Right lobe of liver (tissue), 6 donors: ENCODE results near the gene PTGER2. TPM values are rescaled to one million over a fixed set of nuclear protein-coding genes. Genes with fewer than 3 reads are reported as not detected.

Source experiments
- ATAC-seq, 4 donors: fragments of 200-7000 bp; cut with Tn5 transposase; one replicate each; pipeline ENCODE4 v1.9.1; 2020; ENCODE audit warnings: mild to moderate bottlenecking in 4 of 4, moderate library complexity in 4 of 4
- DNase-seq, 3 donors: peaks; one replicate each; pipeline ENCODE4 v3.0.0-alpha.2; 2020
- H3K27ac ChIP-seq, 3 donors: fragments of 200-600 bp; one replicate each; pipeline ENCODE4 v1.8.0; 2022
- H3K27me3 ChIP-seq, 2 donors: fragments of 200-600 bp; one replicate each; pipeline ENCODE4 v1.8.0; 2022
- H3K36me3 ChIP-seq, 4 donors: fragments of 200-600 bp; sonication (generic) in 1 of 4; one replicate each; pipeline versions ENCODE4 v1.5.1 to v1.8.0; 2017 to 2022; ENCODE audit warnings: control low read depth in 1 of 4
- H3K4me1 ChIP-seq, 4 donors: fragments of 200-600 bp; sonication (generic) in 1 of 4; one replicate each; pipeline versions ENCODE4 v1.5.1 to v1.8.0; 2017 to 2022; ENCODE audit warnings: control low read depth in 1 of 4
- H3K4me3 ChIP-seq, 3 donors: fragments of 200-600 bp; one replicate each; pipeline ENCODE4 v1.8.0; 2022
- H3K9me3 ChIP-seq, 4 donors: fragments of 200-600 bp; sonication (generic) in 1 of 4; one replicate each; pipeline versions ENCODE4 v1.5.1 to v1.8.0; 2017 to 2022; ENCODE audit warnings: control low read depth in 1 of 4
- CTCF ChIP-seq, 4 donors: fragments of 200-600 bp in 3 of 4; fragments of 450-650 bp in 1 of 4; IDR thresholded peaks; one replicate each; pipeline versions ENCODE4 v1.5.1 to v1.8.0; 2016 to 2022; ENCODE audit warnings: antibody characterized with exemption in 4 of 4, mild to moderate bottlenecking in 2 of 4
- POLR2A ChIP-seq: fragments of 450-650 bp; IDR thresholded peaks from one replicate; pipeline ENCODE4 v1.6.1; 2017; ENCODE audit warnings: antibody characterized with exemption, mild to moderate bottlenecking
- WGBS: methylation state at CpG from one replicate; pipeline ENCODE4 v1.1.6; 2018; ENCODE audit warnings: low coverage, low lambda C conversion rate; ENCODE audit not compliant: insufficient coverage; ENCODE audit errors: missing lambda C conversion rate; 5-methylcytosine and 5-hydroxymethylcytosine counted together
- intact Hi-C, 2 donors: fragments of 100-400 bp; cut with DNase I; formaldehyde crosslinking; loops; one replicate each; pipeline versions ENCODE4 v1.11.2 to v1.14.1; 2022
- long read RNA-seq: library from polyadenylated mRNA; unstranded; transcript quantifications from one replicate; pipeline ENCODE4 v2.0.0, GENCODE V29; 2019
- total RNA-seq, 6 experiments: library from RNA; depleted of rRNA in 2 of 6; stranded (reverse); fragments of >200 nt in 2 of 6; fragmentation: NEBNext Ultra II Directional in 3 of 6; extraction: Animal tissue kit (Norgen Biotek cat#: 25700) in 3 of 6; gene quantifications; one replicate each; pipeline versions ENCODE4 v1.1.0 to v1.2.4, GENCODE V29; 2016 to 2023
- donor health status: DM: no; HTN: yes; CAD: no.
- donor health status: DM: no; HTN: no; CAD: no.
- donor health status: DM: no; HTN: no; CAD: no.
- donor health status: DM: no; HTN: yes; CAD: no.
- donor health status: DM: no; HTN: yes; CAD: no.

Gene PTGER2
- total RNA-seq = 1 to 10 TPM in 1 of 6 experiments, under 1 TPM in 5; 0.24 to 1.9 (median 0.51) TPM
- long read RNA-seq = 0 reads

- Histone ChIP-seq H3K4me1 (peaks cover 0 to 15% (median 0%) of the 10 kb centered on the region in 4 donors), H3K4me3 (peak within 1 kb of the TSS; percentile 38 to 52 (median 45)), H3K9me3 (no peaks in the 10 kb centered on the region), H3K36me3 (no peaks in the 10 kb centered on the region), H3K27me3 (peaks cover 0 to 13% of the 10 kb centered on the region in 2 donors), H3K27ac (peak within 1 kb of the TSS in 2 of 3 donors; percentile 34 to 49)
- 2% methylated on average over 11 of the region's 73 CpGs for WGBS
- peak; percentile 76 to 88 (median 86) for ATAC-seq
- TF ChIP-seq POLR2A = peak; percentile 65
- TF ChIP-seq CTCF (IDR thresholded peaks at IDR 0.05) = no peak
- DNase-seq = peak; percentile 74 to 88 (median 87)
- intact Hi-C loops = no loop called here
Observed at GRCh38 chr14:52313903-52314594, at the start of gene PTGER2. TSS of gene PTGER2 (plus strand) at chr14:52314312. CDS start at chr14:52314549, 237 bp downstream.

GRCh38 chr14:52265253-52265652 is 48.9 kb upstream of the PTGER2 start:
- H3K36me3 ChIP-seq = no peaks in the 10 kb centered on the region
- no peak overlapping the region for H3K4me3 ChIP-seq
- TF ChIP-seq CTCF (IDR thresholded peaks at IDR 0.05) = no peak
- no peak for TF ChIP-seq POLR2A
- peaks cover 0 to 6% (median 0%) of the 10 kb centered on the region in 4 donors for H3K4me1 ChIP-seq
- H3K27me3 ChIP-seq = peaks cover 0 to 17% of the 10 kb centered on the region in 2 donors
- H3K27ac ChIP-seq = no peak overlapping the region
- H3K9me3 ChIP-seq = no peaks in the 10 kb centered on the region
- 41% methylated on average over 5 of the region's 5 CpGs for WGBS
- intact Hi-C loops = no loop called here
- DNase-seq (no peak), ATAC-seq (peak in 1 of 4 donors; percentile 30)

GRCh38 chr14:52266179-52266578 is 47.9 kb upstream of the PTGER2 start:
- no peaks in the 10 kb centered on the region for H3K9me3 ChIP-seq
- no peak for TF ChIP-seq POLR2A
- TF ChIP-seq CTCF (IDR thresholded peaks at IDR 0.05) = no peak
- no peak for DNase-seq
- H3K4me1 ChIP-seq = peaks cover 0 to 6% (median 0%) of the 10 kb centered on the region in 4 donors
- H3K27ac ChIP-seq = no peak overlapping the region
- intact Hi-C loops = no loop called here
- no peak for ATAC-seq
- 34% methylated on average over 3 of the region's 3 CpGs for WGBS
- no peaks in the 10 kb centered on the region for H3K36me3 ChIP-seq
- H3K27me3 ChIP-seq = peaks cover 0 to 17% of the 10 kb centered on the region in 2 donors
- H3K4me3 ChIP-seq = no peak overlapping the region

GRCh38 chr14:52266782-52267181 is 47.3 kb upstream of the PTGER2 start:
- H3K4me3 ChIP-seq = no peak overlapping the region
- 82% methylated on average over 3 of the region's 5 CpGs for WGBS
- H3K4me1 ChIP-seq = peaks cover 0 to 6% (median 0%) of the 10 kb centered on the region in 4 donors
- intact Hi-C loops = no loop called here
- H3K27me3 ChIP-seq = peaks cover 0 to 17% of the 10 kb centered on the region in 2 donors
- H3K36me3 ChIP-seq = no peaks in the 10 kb centered on the region
- no peaks in the 10 kb centered on the region for H3K9me3 ChIP-seq
- no peak for ATAC-seq
- TF ChIP-seq CTCF (IDR thresholded peaks at IDR 0.05) (no peak), POLR2A (no peak)
- H3K27ac ChIP-seq = no peak overlapping the region
- no peak for DNase-seq
